ENCODE measurements around the gene MRE11. TPM values are rescaled to one million over a fixed set of nuclear protein-coding genes. Genes with fewer than 3 reads are reported as not detected.
A peak's percentile ranks its signal among the peaks of the same experiment; 100 is the strongest.

MRE11 gene
- total RNA-seq, result 7.3 TPM
- long read RNA-seq, full-length matches to known transcripts, result 2 of 8 reads
- long read RNA-seq, partial matches to known transcripts, result 0 of 8 reads
- long read RNA-seq, other reads (novel, unspliced or antisense), result 6 of 8 reads

- Histone ChIP-seq H3K4me1 (peaks cover 38% of the 10 kb centered on the region), H3K36me3 (peaks cover 30% of the 10 kb centered on the region), H3K27me3 (ENCODE audit: low read depth) (no peaks in the 10 kb centered on the region), H3K27ac (replicated peaks) (peak within 1 kb of the TSS; percentile 79), H3K4me3 (peak within 1 kb of the TSS; percentile 89), H3K9me3 (replicated peaks) (no peaks in the 10 kb centered on the region)
- TF ChIP-seq CTCF (IDR thresholded peaks at IDR 0.05; ENCODE audit: borderline replicate concordance), result no peak
- intact Hi-C loops (cut with micrococcal nuclease), result no loop called here
- peak; percentile 97 for DNase-seq
These were observed at the start of gene MRE11, which contains the start of gene ANKRD49 for GRCh38 chr11:94493281-94494125. MRE11 (minus strand) TSS chr11:94493844; CDS start chr11:94492801, 1,043 bp downstream. ANKRD49 (plus strand) TSS chr11:94493984; CDS start chr11:94496694, 2,710 bp downstream.

GRCh38 chr11:94539420-94539819, 45.8 kb upstream of the MRE11 start:
- Histone ChIP-seq H3K4me1 (peaks cover 6% of the 10 kb centered on the region), H3K9me3 (replicated peaks) (no peaks in the 10 kb centered on the region), H3K27me3 (ENCODE audit: low read depth) (no peaks in the 10 kb centered on the region), H3K4me3 (no peak overlapping the region), H3K36me3 (no peaks in the 10 kb centered on the region), H3K27ac (replicated peaks) (no peak overlapping the region)
- DNase-seq, result no peak
- no peak for TF ChIP-seq CTCF (IDR thresholded peaks at IDR 0.05; ENCODE audit: borderline replicate concordance)
- intact Hi-C loops (cut with micrococcal nuclease), result no loop called here

DNA sequence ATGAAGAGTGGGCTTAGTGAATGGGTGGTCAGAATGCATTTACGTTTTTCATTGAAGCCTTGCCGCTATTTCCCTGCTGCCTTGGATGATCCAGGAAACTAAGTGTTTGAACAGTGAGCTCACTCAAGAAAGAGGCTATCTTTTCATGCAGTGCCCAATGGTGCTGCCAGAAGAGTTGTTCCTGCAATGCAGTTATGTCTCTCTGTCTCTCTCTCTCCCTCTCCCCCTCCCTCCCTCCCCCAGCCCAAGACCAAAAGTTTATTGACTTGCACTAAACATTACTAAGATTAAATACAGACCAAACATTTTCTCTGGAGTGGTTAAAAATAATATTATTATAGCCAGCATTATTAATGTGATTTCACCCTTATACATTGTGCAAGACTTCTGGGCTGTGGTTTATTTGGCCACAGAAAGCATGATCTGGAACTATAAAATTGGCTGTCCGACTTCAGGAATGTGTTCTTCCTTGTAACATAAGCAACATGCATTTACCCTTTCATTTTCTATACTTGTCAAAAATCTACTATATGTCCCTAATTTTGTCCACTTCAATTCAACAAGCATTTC, 43.5 kb upstream of the MRE11 start:
- Histone ChIP-seq H3K36me3 (no peaks in the 10 kb centered on the region), H3K27me3 (ENCODE audit: low read depth) (peaks cover 3% of the 10 kb centered on the region), H3K9me3 (replicated peaks) (no peaks in the 10 kb centered on the region), H3K4me3 (no peak overlapping the region), H3K27ac (replicated peaks) (no peak overlapping the region), H3K4me1 (no peaks in the 10 kb centered on the region)
- intact Hi-C loops (cut with micrococcal nuclease), result no loop called here
- no peak for TF ChIP-seq CTCF (IDR thresholded peaks at IDR 0.05; ENCODE audit: borderline replicate concordance)
- no peak for DNase-seq

- no peak for TF ChIP-seq CTCF (IDR thresholded peaks at IDR 0.05; ENCODE audit: borderline replicate concordance)
- Histone ChIP-seq H3K36me3 (no peaks in the 10 kb centered on the region), H3K9me3 (replicated peaks) (no peaks in the 10 kb centered on the region), H3K27ac (replicated peaks) (no peak overlapping the region), H3K4me1 (no peaks in the 10 kb centered on the region), H3K27me3 (ENCODE audit: low read depth) (peaks cover 3% of the 10 kb centered on the region), H3K4me3 (no peak overlapping the region)
- no peak for DNase-seq
- intact Hi-C loops (cut with micrococcal nuclease), result no loop called here
These were observed 42.7 kb upstream of the MRE11 start for GRCh38 chr11:94536386-94536785.

- DNase-seq, result peak; percentile 26
These were observed 40.3 kb upstream of the MRE11 start for GRCh38 chr11:94533696-94534630.

More at GRCh38 chr11:94533696-94534630, 40.3 kb upstream of the MRE11 start:
- Histone ChIP-seq H3K4me3 (peak overlapping the region; percentile 2), H3K27me3 (ENCODE audit: low read depth) (peaks cover 6% of the 10 kb centered on the region), H3K27ac (replicated peaks) (peak overlapping the region; percentile 52), H3K36me3 (no peaks in the 10 kb centered on the region), H3K9me3 (replicated peaks) (no peaks in the 10 kb centered on the region), H3K4me1 (no peaks in the 10 kb centered on the region)
- intact Hi-C loops (cut with micrococcal nuclease), result no loop called here
- TF ChIP-seq CTCF (IDR thresholded peaks at IDR 0.05; ENCODE audit: borderline replicate concordance), result no peak

All from left ventricle myocardium inferior (tissue), 1 donor.